ENCODE data around the gene MTCL1.

MTCL1 gene

GRCh38 chr18:8688816-8689215 lies 16.5 kb upstream of the MTCL1 start:
- Histone ChIP-seq H3K36me3 (ENCODE audit: control insufficient read depth, insufficient read depth, low read length) (no peaks in the 10 kb centered on the region), H3K27ac (ENCODE audit: low read depth, low read length) (no peak overlapping the region), H3K4me3 (ENCODE audit: low read depth, low read length) (no peak overlapping the region), H3K4me1 (ENCODE audit: control insufficient read depth, insufficient read depth, low read length) (peaks cover 20% of the 10 kb centered on the region), H3K27me3 (ENCODE audit: control insufficient read depth, insufficient read depth, low read length) (no peaks in the 10 kb centered on the region), H3K9ac (ENCODE audit: low read depth, low read length) (no peak overlapping the region), H3K9me3 (ENCODE audit: control insufficient read depth, insufficient read depth, low read length) (no peaks in the 10 kb centered on the region)

- H3K9me3 ChIP-seq (ENCODE audit: control insufficient read depth, insufficient read depth, low read length) = no peaks in the 10 kb centered on the region
- H3K4me1 ChIP-seq (ENCODE audit: control insufficient read depth, insufficient read depth, low read length) = peaks cover 20% of the 10 kb centered on the region
- no peaks in the 10 kb centered on the region for H3K27me3 ChIP-seq (ENCODE audit: control insufficient read depth, insufficient read depth, low read length)
- H3K36me3 ChIP-seq (ENCODE audit: control insufficient read depth, insufficient read depth, low read length) = no peaks in the 10 kb centered on the region
- no peak overlapping the region for H3K4me3 ChIP-seq (ENCODE audit: low read depth, low read length)
- no peak overlapping the region for H3K27ac ChIP-seq (ENCODE audit: low read depth, low read length)
- H3K9ac ChIP-seq (ENCODE audit: low read depth, low read length) = no peak overlapping the region
Measured at GRCh38 chr18:8689517-8689916, 15.8 kb upstream of the MTCL1 start.

- no peak overlapping the region for H3K4me3 ChIP-seq (ENCODE audit: low read depth, low read length)
- no peaks in the 10 kb centered on the region for H3K36me3 ChIP-seq (ENCODE audit: control insufficient read depth, insufficient read depth, low read length)
- H3K9me3 ChIP-seq (ENCODE audit: control insufficient read depth, insufficient read depth, low read length) = no peaks in the 10 kb centered on the region
- no peak overlapping the region for H3K9ac ChIP-seq (ENCODE audit: low read depth, low read length)
- no peaks in the 10 kb centered on the region for H3K4me1 ChIP-seq (ENCODE audit: control insufficient read depth, insufficient read depth, low read length)
- H3K27ac ChIP-seq (ENCODE audit: low read depth, low read length) = no peak overlapping the region
- H3K27me3 ChIP-seq (ENCODE audit: control insufficient read depth, insufficient read depth, low read length) = no peaks in the 10 kb centered on the region
Measured at GRCh38 chr18:8694891-8695290, 10.5 kb upstream of the MTCL1 start.

GRCh38 chr18:8695932-8696517 lies 9.3 kb upstream of the MTCL1 start:
- Histone ChIP-seq H3K4me3 (ENCODE audit: low read depth, low read length) (no peak overlapping the region), H3K9me3 (ENCODE audit: control insufficient read depth, insufficient read depth, low read length) (no peaks in the 10 kb centered on the region), H3K9ac (ENCODE audit: low read depth, low read length) (no peak overlapping the region), H3K36me3 (ENCODE audit: control insufficient read depth, insufficient read depth, low read length) (no peaks in the 10 kb centered on the region), H3K27ac (ENCODE audit: low read depth, low read length) (no peak overlapping the region), H3K27me3 (ENCODE audit: control insufficient read depth, insufficient read depth, low read length) (no peaks in the 10 kb centered on the region), H3K4me1 (ENCODE audit: control insufficient read depth, insufficient read depth, low read length) (no peaks in the 10 kb centered on the region)

- H3K4me3 ChIP-seq (ENCODE audit: low read depth, low read length) = no peak overlapping the region
- no peaks in the 10 kb centered on the region for H3K36me3 ChIP-seq (ENCODE audit: control insufficient read depth, insufficient read depth, low read length)
- no peaks in the 10 kb centered on the region for H3K9me3 ChIP-seq (ENCODE audit: control insufficient read depth, insufficient read depth, low read length)
- no peak overlapping the region for H3K27ac ChIP-seq (ENCODE audit: low read depth, low read length)
- H3K27me3 ChIP-seq (ENCODE audit: control insufficient read depth, insufficient read depth, low read length) = no peaks in the 10 kb centered on the region
- no peak overlapping the region for H3K9ac ChIP-seq (ENCODE audit: low read depth, low read length)
- H3K4me1 ChIP-seq (ENCODE audit: control insufficient read depth, insufficient read depth, low read length) = no peaks in the 10 kb centered on the region; the same call in 1 of the 2 replicates
Measured at GRCh38 chr18:8696749-8697211, 8.6 kb upstream of the MTCL1 start.

- Histone ChIP-seq H3K9ac (ENCODE audit: low read depth, low read length) (no peak overlapping the region), H3K27me3 (ENCODE audit: control insufficient read depth, insufficient read depth, low read length) (peaks cover 11% of the 10 kb centered on the region), H3K4me1 (ENCODE audit: control insufficient read depth, insufficient read depth, low read length) (peaks cover 10% of the 10 kb centered on the region), H3K4me3 (ENCODE audit: low read depth, low read length) (no peak overlapping the region), H3K27ac (ENCODE audit: low read depth, low read length) (no peak overlapping the region), H3K36me3 (ENCODE audit: control insufficient read depth, insufficient read depth, low read length) (no peaks in the 10 kb centered on the region), H3K9me3 (ENCODE audit: control insufficient read depth, insufficient read depth, low read length) (no peaks in the 10 kb centered on the region)
Measured at GRCh38 chr18:8699126-8699525, 6.2 kb upstream of the MTCL1 start.

- H3K9ac ChIP-seq (ENCODE audit: low read depth, low read length) = no peak overlapping the region
- no peaks in the 10 kb centered on the region for H3K9me3 ChIP-seq (ENCODE audit: control insufficient read depth, insufficient read depth, low read length)
- H3K27ac ChIP-seq (ENCODE audit: low read depth, low read length) = no peak overlapping the region
- no peak overlapping the region for H3K4me3 ChIP-seq (ENCODE audit: low read depth, low read length)
- H3K27me3 ChIP-seq (ENCODE audit: control insufficient read depth, insufficient read depth, low read length) = peaks cover 12% of the 10 kb centered on the region
- peaks cover 14% of the 10 kb centered on the region for H3K4me1 ChIP-seq (ENCODE audit: control insufficient read depth, insufficient read depth, low read length)
- H3K36me3 ChIP-seq (ENCODE audit: control insufficient read depth, insufficient read depth, low read length) = no peaks in the 10 kb centered on the region
Measured at GRCh38 chr18:8699948-8700347, 5.4 kb upstream of the MTCL1 start.

GRCh38 chr18:8701546-8702118 lies 3.7 kb upstream of the MTCL1 start:
- Histone ChIP-seq H3K36me3 (ENCODE audit: control insufficient read depth, insufficient read depth, low read length) (no peaks in the 10 kb centered on the region), H3K4me1 (ENCODE audit: control insufficient read depth, insufficient read depth, low read length) (peaks cover 14% of the 10 kb centered on the region), H3K27me3 (ENCODE audit: control insufficient read depth, insufficient read depth, low read length) (peaks cover 16% of the 10 kb centered on the region), H3K9me3 (ENCODE audit: control insufficient read depth, insufficient read depth, low read length) (no peaks in the 10 kb centered on the region), H3K9ac (ENCODE audit: low read depth, low read length) (no peak overlapping the region), H3K4me3 (ENCODE audit: low read depth, low read length) (no peak overlapping the region), H3K27ac (ENCODE audit: low read depth, low read length) (no peak overlapping the region)

GRCh38 chr18:8702668-8703067 lies 2.7 kb upstream of the MTCL1 start:
- Histone ChIP-seq H3K36me3 (ENCODE audit: control insufficient read depth, insufficient read depth, low read length) (no peaks in the 10 kb centered on the region), H3K4me3 (ENCODE audit: low read depth, low read length) (no peak overlapping the region), H3K9ac (ENCODE audit: low read depth, low read length) (no peak overlapping the region), H3K4me1 (ENCODE audit: control insufficient read depth, insufficient read depth, low read length) (peaks cover 18% of the 10 kb centered on the region), H3K27me3 (ENCODE audit: control insufficient read depth, insufficient read depth, low read length) (peaks cover 21% of the 10 kb centered on the region), H3K27ac (ENCODE audit: low read depth, low read length) (no peak overlapping the region), H3K9me3 (ENCODE audit: control insufficient read depth, insufficient read depth, low read length) (no peaks in the 10 kb centered on the region)

GRCh38 chr18:8703092-8703709 lies 2.2 kb upstream of the MTCL1 start:
- Histone ChIP-seq H3K36me3 (ENCODE audit: control insufficient read depth, insufficient read depth, low read length) (no peaks in the 10 kb centered on the region), H3K4me3 (ENCODE audit: low read depth, low read length) (no peak overlapping the region), H3K9me3 (ENCODE audit: control insufficient read depth, insufficient read depth, low read length) (no peaks in the 10 kb centered on the region), H3K9ac (ENCODE audit: low read depth, low read length) (no peak overlapping the region), H3K27me3 (ENCODE audit: control insufficient read depth, insufficient read depth, low read length) (peaks cover 21% of the 10 kb centered on the region), H3K4me1 (ENCODE audit: control insufficient read depth, insufficient read depth, low read length) (peaks cover 24% of the 10 kb centered on the region), H3K27ac (ENCODE audit: low read depth, low read length) (no peak overlapping the region)

- Histone ChIP-seq H3K4me3 (ENCODE audit: low read depth, low read length) (peak overlapping the region; percentile 78; the same call in 1 of the 2 replicates), H3K9me3 (ENCODE audit: control insufficient read depth, insufficient read depth, low read length) (no peaks in the 10 kb centered on the region), H3K4me1 (ENCODE audit: control insufficient read depth, insufficient read depth, low read length) (peaks cover 30% of the 10 kb centered on the region), H3K9ac (ENCODE audit: low read depth, low read length) (no peak overlapping the region), H3K27me3 (ENCODE audit: control insufficient read depth, insufficient read depth, low read length) (peaks cover 21% of the 10 kb centered on the region), H3K27ac (ENCODE audit: low read depth, low read length) (no peak overlapping the region), H3K36me3 (ENCODE audit: control insufficient read depth, insufficient read depth, low read length) (no peaks in the 10 kb centered on the region)
Measured at GRCh38 chr18:8703781-8704301, 1.5 kb upstream of the MTCL1 start.
